Upper lobe of left lung (tissue), 6 donors: ENCODE measurements around the gene SNED1. TPM values are rescaled to one million over a fixed set of nuclear protein-coding genes. Genes with fewer than 3 reads are reported as not detected.
A peak's percentile ranks its signal among the peaks of the same experiment; 100 is the strongest.

Source experiments
- ATAC-seq, 2 donors: fragments of 200-7000 bp; cut with Tn5 transposase; one replicate each; pipeline ENCODE4 v1.9.1; 2022; ENCODE audit warnings: mild to moderate bottlenecking in 2 of 2, moderate library complexity in 2 of 2; ENCODE audit not compliant: low FRiP score in 2 of 2
- DNase-seq, 2 donors: peaks; one replicate each; pipeline ENCODE4 v3.0.0-alpha.2; 2019 to 2020
- H3K27ac ChIP-seq, 4 donors: fragments of 200-600 bp; sonication (generic); one replicate each; pipeline ENCODE4 v1.5.1; 2016 to 2019
- H3K27me3 ChIP-seq, 4 donors: fragments of 200-600 bp; sonication (generic); one replicate each; pipeline ENCODE4 v1.5.1; 2017 to 2019
- H3K36me3 ChIP-seq, 4 donors: fragments of 200-600 bp; sonication (generic); one replicate each; pipeline ENCODE4 v1.5.1; 2016 to 2019
- H3K4me1 ChIP-seq, 4 donors: fragments of 200-600 bp; sonication (generic); one replicate each; pipeline ENCODE4 v1.5.1; 2018 to 2019
- H3K4me3 ChIP-seq, 4 donors: fragments of 200-600 bp; sonication (generic); one replicate each; pipeline ENCODE4 v1.5.1; 2017 to 2019; ENCODE audit warnings: mild to moderate bottlenecking in 2 of 4, moderate library complexity in 1 of 4
- H3K9me3 ChIP-seq, 4 donors: fragments of 200-600 bp; sonication (generic); one replicate each; pipeline ENCODE4 v1.5.1; 2018 to 2019
- EP300 ChIP-seq, 4 donors: sonication (generic); formaldehyde crosslinking; IDR thresholded peaks; one replicate each; pipeline ENCODE4 v1.5.1; 2017; ENCODE audit warnings: antibody characterized with exemption in 4 of 4, control low read depth in 2 of 4
- POLR2A ChIP-seq, 4 donors: fragments of 450-650 bp; IDR thresholded peaks; one replicate each; pipeline ENCODE4 v1.5.1; 2016 to 2017; ENCODE audit warnings: antibody characterized with exemption in 4 of 4, mild to moderate bottlenecking in 2 of 4
- POLR2AphosphoS5 ChIP-seq, 2 donors: sonication (generic); formaldehyde crosslinking; IDR thresholded peaks; one replicate each; pipeline ENCODE4 v1.5.1; 2017; ENCODE audit warnings: antibody characterized with exemption in 2 of 2
- WGBS, 2 donors: methylation state at CpG; one replicate each; pipeline ENCODE4 v1.1.5; 2017 to 2018; 5-methylcytosine and 5-hydroxymethylcytosine counted together
- total RNA-seq, 6 donors: library from RNA; depleted of rRNA in 4 of 6; stranded (reverse); fragments of >200 nt in 4 of 6; gene quantifications; one replicate each; pipeline versions ENCODE4 v1.1.0 to v1.2.1, GENCODE V29; 2016 to 2021
- TF ChIP-seq, protein P1 (sequence below), 6 experiments: fragments of 450-650 bp in 4 of 6; fragments of 200-600 bp in 2 of 6; sonication (generic) in 2 of 6; IDR thresholded peaks; one replicate each; pipeline ENCODE4 v1.5.1; 2016 to 2019; ENCODE audit warnings: antibody characterized with exemption in 6 of 6
- donor health status: DM: no; HTN: no; CAD: no; lungs with moderate emphysema.
- donor health status: DM: no; HTN: yes; CAD: no; lungs with severe emphysema.

Gene SNED1
- total RNA-seq, 6 donors from 2014 or later, result 26.0 to 189 (median 38.9) TPM

DNA sequence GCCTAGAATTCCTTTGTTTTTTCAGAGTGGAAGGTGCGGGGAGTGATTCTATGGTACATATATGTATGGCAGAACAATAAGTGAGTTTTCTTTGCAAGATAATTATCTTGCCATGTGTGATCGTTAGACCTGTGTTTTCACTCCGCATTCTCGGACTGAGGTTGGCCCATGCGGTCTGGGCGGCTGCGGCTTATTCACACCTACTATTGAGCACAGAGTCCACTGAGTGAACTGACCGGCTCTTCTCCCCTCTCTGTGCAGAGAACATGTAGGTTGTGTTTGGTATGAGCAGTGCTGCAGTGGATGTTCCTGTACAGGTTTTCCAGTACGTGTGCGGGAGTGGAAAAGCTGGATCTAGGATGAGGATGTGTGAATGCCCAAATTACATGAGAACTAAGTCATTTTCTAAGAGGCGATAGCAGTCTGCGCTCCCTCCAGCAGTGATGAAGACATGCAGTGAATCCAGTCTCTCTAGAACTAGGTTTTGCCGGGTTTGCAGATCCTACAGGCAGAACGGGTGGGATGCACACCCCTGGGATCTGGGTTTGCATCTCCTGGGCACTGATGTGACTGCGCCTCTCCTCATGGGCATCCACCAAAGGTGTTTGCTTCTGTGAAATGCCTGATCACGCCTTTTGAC lies 76.6 kb downstream of the SNED1 start:
- WGBS, 2 donors, result 96 to 97% methylated on average over 15 to 16 of the region's 16 CpGs
- ATAC-seq (no peak), DNase-seq (no peak)
- no peak for TF ChIP-seq EP300 (IDR thresholded peaks at IDR 0.05)
- no peak for TF ChIP-seq POLR2AphosphoS5 (IDR thresholded peaks at IDR 0.05)
- no peak for TF ChIP-seq POLR2A (IDR thresholded peaks at IDR 0.05)
- TF ChIP-seq, protein P1, sequence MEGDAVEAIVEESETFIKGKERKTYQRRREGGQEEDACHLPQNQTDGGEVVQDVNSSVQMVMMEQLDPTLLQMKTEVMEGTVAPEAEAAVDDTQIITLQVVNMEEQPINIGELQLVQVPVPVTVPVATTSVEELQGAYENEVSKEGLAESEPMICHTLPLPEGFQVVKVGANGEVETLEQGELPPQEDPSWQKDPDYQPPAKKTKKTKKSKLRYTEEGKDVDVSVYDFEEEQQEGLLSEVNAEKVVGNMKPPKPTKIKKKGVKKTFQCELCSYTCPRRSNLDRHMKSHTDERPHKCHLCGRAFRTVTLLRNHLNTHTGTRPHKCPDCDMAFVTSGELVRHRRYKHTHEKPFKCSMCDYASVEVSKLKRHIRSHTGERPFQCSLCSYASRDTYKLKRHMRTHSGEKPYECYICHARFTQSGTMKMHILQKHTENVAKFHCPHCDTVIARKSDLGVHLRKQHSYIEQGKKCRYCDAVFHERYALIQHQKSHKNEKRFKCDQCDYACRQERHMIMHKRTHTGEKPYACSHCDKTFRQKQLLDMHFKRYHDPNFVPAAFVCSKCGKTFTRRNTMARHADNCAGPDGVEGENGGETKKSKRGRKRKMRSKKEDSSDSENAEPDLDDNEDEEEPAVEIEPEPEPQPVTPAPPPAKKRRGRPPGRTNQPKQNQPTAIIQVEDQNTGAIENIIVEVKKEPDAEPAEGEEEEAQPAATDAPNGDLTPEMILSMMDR (IDR thresholded peaks at IDR 0.05), result no peak
- H3K9me3 ChIP-seq, result no peaks in the 10 kb centered on the region
- peaks cover 0 to 54% (median 22%) of the 10 kb centered on the region in 4 donors for H3K36me3 ChIP-seq
- peaks cover 0 to 7% (median 3%) of the 10 kb centered on the region in 4 donors for H3K4me1 ChIP-seq
- no peak overlapping the region for H3K4me3 ChIP-seq
- H3K27me3 ChIP-seq, result no peaks in the 10 kb centered on the region
- no peak overlapping the region for H3K27ac ChIP-seq

DNA sequence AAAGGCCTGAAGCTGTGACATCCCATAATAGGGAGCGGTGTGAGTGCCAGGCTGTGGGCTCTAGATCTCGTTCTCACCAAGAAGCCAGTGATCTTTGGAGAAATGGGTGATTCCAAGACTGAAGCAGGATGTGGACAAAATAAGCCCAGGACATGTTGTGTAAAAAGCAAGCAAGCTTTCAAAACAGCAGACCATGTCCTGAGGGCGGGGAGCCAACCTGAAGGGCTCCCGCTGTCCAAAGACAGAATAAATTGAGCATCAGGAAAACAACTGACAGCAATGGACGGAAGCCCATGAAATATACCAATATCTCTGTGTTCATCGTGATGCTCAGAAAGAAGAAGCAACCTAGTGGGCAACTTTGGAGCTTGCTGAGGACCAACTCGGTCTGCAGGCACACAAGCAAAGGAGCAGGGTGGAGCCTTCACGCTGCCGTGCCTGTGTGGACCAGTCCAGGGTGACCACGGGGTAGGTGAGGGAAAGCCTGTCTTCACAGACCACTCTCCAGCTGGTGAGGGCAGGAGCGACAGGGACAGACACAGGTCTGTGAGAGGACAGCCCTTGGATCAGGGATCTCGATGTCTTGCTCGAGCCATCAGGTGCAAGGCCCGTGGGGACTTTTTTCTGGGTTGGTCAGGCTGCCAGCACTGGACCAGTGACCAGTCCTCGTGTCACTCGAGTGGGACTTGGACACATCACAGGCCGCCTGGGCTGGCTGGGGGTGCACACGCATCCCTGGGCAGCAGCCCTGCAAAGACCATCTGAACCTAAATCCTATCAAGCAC lies 82.2 kb downstream of the SNED1 start:
- Histone ChIP-seq H3K4me1 (peaks cover 0 to 7% (median 6%) of the 10 kb centered on the region in 4 donors), H3K9me3 (no peaks in the 10 kb centered on the region), H3K36me3 (peaks cover 0 to 8% (median 0%) of the 10 kb centered on the region in 4 donors), H3K27ac (peak overlapping the region in 1 of 4 donors; percentile 49), H3K4me3 (no peak overlapping the region), H3K27me3 (no peaks in the 10 kb centered on the region)
- ATAC-seq (peak in 1 of 2 donors; percentile 5), DNase-seq (peak in 1 of 2 donors; percentile 59)
- 79 to 82% methylated on average over 10 to 16 of the region's 18 CpGs for WGBS, 2 donors
- TF ChIP-seq POLR2A (IDR thresholded peaks at IDR 0.05), result no peak
- TF ChIP-seq, protein P1 (IDR thresholded peaks at IDR 0.05), result no peak
- TF ChIP-seq POLR2AphosphoS5 (IDR thresholded peaks at IDR 0.05), result no peak
- TF ChIP-seq EP300 (IDR thresholded peaks at IDR 0.05), result no peak

DNA sequence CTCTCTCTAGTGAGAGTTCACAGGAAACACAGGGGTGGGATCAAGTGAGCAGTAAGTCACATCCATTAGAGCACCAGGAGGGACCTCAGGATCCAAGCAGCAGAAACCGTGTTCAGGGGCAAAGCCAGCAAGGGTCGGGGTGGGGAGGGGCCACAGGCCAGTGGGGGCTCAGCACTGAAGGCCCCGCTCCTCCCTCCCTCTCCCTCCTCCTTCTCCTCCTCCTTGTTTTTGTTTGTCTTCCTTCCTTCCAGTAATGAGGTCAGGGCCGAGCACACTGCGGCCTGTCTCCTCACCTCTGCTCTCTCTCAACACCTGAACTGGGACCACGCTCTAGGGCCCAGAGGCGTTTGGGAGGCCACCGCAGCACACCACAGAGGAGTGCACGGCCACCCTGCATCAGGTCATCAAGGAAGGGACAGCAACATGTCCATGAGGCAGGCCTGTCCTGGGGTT lies 82.8 kb downstream of the SNED1 start:
- 37 to 50% methylated on average over 6 to 9 of the region's 9 CpGs for WGBS, 2 donors
- TF ChIP-seq POLR2A (IDR thresholded peaks at IDR 0.05) (no peak), POLR2AphosphoS5 (IDR thresholded peaks at IDR 0.05) (no peak), EP300 (IDR thresholded peaks at IDR 0.05) (no peak)
- TF ChIP-seq, protein P1 (IDR thresholded peaks at IDR 0.05), result no peak
- peak overlapping the region in 2 of 4 donors; percentile 32 to 49 for H3K27ac ChIP-seq
- no peak for DNase-seq
- peak in 1 of 2 donors; percentile 12 for ATAC-seq
- H3K4me3 ChIP-seq, result no peak overlapping the region
- H3K36me3 ChIP-seq, result peaks cover 0 to 13% (median 2%) of the 10 kb centered on the region in 4 donors
- no peaks in the 10 kb centered on the region for H3K9me3 ChIP-seq
- peaks cover 0 to 7% (median 6%) of the 10 kb centered on the region in 4 donors for H3K4me1 ChIP-seq
- no peaks in the 10 kb centered on the region for H3K27me3 ChIP-seq

DNA sequence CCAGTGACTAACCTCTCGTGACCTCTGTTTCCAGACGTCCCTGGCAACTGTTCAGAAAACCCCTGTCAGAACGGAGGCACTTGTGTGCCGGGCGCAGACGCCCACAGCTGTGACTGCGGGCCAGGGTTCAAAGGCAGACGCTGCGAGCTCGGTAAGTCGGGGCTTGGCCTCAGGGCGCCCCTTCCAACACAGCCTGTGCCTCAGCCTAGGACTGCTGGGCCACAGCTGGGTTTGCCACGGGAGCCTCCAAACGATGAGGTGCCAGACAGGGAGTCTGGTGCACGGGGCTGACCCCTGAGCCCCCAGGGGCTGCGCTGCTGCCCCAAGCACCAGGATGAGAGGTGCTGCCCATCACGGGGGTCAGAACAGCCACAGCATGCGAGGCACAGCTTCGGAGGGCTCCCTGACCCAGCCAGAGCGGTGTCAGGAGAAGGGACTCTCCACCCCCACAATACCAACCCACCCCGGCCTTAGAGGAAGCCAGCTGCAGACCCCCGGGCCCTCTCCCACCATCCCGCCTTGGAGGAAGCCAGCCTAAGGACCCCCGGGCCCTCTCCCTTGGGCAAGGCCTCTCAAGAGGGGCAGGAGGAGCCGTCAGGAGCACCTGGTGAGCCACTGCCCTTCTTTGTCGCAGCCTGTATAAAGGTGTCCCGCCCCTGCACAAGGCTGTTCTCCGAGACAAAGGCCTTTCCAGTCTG lies 83.4 kb downstream of the SNED1 start:
- TF ChIP-seq, protein P1 (IDR thresholded peaks at IDR 0.05), result no peak
- no peak for TF ChIP-seq POLR2AphosphoS5 (IDR thresholded peaks at IDR 0.05)
- Histone ChIP-seq H3K27me3 (no peaks in the 10 kb centered on the region), H3K4me3 (no peak overlapping the region), H3K9me3 (no peaks in the 10 kb centered on the region), H3K27ac (peak overlapping the region in 2 of 4 donors; percentile 32 to 49), H3K36me3 (peaks cover 0 to 19% (median 4%) of the 10 kb centered on the region in 4 donors), H3K4me1 (peaks cover 0 to 7% (median 6%) of the 10 kb centered on the region in 4 donors)
- 53 to 71% methylated on average over 3 to 26 of the region's 28 CpGs for WGBS, 2 donors
- ATAC-seq, result peak in 1 of 2 donors; percentile 23
- peak in 1 of 2 donors; percentile 67 for DNase-seq
